ENCODE measurements around the gene SLAIN1.

Gene SLAIN1

DNA sequence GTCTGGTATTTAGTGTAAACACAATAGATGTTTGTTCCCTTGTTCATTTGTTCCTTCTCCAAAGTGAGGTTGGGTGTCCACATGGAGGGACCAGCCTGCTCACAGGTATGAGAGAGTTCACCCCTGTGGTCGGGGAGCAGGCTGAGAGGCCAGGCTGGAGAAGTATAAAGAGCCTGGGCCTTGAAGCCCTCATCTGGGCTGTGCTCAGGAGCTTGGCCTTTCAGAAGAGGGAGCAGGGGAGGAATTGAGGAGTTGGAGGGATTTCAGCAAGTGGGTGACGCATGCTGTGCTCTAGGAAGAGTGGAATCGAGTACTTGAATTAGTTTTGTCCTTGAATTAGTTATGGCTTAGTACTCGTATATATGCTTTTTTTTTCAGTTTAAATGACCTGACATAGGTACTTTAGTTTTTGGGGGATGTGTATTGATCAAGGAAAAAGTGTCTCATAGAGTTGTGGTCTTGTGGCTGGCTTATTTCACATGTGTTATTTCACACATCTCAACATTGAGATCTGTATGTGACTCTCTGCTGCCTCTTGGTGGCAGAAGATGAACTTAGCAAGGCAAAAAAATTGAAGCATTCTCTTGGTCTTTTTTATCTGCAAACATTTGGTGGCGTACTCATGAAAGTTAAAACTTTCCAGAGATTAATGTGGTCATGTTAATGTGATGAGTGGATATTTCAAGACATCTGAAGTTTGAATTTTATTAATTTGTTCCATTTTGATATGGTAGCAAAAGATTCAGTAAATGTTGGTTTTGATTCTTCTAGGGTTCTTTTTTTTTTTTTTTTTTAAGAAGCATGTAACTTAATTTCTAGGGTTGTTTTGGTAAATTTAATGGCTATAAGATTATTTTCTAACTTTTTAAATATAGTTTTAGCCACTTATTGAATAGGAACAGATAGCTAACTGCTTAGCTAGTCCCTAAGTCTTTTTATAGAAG lies 54.3 kb downstream of the SLAIN1 start:
- peak in 3 of 5 donors; percentile 16 to 69 (median 22) for DNase-seq

GRCh38 chr13:77752512-77753069 lies 55.1 kb downstream of the SLAIN1 start:
- DNase-seq: no peak

DNA sequence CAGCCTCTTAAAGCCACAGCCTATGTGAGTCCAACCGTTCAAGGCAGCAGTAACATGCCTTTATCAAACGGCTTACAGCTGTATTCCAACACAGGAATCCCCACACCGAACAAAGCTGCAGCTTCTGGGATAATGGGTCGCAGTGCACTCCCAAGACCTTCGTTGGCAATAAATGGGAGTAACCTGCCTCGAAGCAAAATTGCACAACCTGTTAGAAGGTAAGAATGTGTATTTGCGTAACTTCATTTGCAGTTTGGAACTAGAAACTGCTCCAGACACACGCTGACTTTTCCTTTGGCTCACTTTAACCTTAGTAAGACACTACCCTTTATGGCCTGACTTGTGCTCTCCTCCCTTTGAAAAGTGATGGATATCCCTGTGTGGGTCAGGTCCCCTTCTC lies 63.4 kb downstream of the SLAIN1 start:
- DNase-seq: no peak

GRCh38 chr13:77767413-77767812 lies 69.9 kb downstream of the SLAIN1 start:
- DNase-seq: no peak

DNA sequence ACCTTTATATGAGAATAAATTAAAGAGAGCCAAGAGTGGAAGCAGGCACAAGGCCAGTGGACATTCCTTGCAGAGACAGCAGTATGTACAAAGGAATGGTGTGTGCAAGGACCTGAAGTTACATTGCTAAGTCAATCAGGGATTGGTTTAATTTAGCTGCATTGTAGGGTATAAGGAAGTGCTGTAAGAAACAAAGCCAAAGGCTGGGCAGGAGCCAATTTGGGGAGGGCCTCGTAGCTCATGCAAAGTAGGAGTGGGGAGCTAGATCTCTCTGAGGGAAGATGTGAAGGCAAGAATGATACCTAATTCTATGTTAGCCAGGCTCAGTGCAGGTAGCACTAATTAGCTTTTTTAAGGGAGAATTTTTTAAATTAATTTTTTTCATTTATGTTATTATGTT lies 76.7 kb downstream of the SLAIN1 start:
- DNase-seq: no peak

GRCh38 chr13:77776704-77777103 lies 79.2 kb downstream of the SLAIN1 start:
- no peak for DNase-seq

DNA sequence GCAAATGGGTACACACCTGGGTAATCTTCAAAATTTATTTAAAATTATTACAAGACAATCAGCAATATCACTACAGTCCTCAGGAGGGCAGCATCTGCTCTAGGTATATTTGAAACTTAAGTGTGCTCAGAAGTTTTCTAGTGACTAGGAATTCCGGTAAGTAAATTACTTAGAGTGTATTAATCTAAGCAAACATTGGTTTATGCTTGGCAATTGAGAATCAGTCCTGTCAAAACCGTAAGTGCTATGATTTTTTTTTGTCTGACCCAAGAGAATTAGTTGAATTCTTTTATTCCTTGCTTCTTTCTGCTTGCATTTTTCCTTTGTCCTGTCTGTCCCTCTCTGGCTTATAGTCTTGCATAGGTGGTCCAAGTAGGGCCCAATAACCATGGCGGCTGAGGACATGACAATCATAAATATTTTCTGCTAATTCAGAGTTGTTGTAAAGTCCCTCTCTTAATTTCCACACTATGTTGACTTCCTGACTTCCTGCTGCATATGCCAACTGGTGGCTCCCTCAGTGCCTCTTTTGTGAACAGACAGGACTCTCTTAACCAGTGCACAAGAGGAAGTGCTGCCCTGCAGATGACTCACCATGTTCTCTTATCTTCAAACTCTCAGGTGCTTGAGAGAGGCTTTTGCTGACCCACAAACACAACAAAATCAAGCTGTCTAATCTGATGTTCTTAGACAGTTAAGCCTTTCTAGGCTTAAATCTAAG lies 82.2 kb downstream of the SLAIN1 start:
- peak in 1 of 5 donors; percentile 52 for DNase-seq

DNA sequence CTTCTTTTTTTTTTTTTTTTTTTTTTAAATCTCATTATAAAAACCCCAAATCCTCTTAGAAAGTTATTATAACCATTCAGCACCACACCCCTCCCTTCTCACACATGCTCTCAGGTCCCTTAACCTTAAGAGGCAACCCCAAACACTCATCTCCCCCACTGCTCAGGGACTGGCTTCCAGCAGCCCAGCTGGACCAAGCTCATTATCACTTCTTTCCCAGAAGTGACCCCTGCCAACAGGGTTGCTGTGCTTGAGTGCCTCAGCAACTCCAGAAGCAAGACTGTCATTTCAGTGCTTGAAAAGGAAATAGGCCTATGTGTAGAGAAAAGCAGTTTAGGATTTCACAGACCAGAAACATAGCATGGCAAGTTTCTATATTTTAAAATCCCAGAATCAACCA lies 84.3 kb downstream of the SLAIN1 start:
- no peak for DNase-seq

GRCh38 chr13:77784515-77784914 lies 87.0 kb downstream of the SLAIN1 start:
- no peak for DNase-seq

- no peak for DNase-seq
Observed at GRCh38 chr13:77786695-77787287, 89.3 kb downstream of the SLAIN1 start.

GRCh38 chr13:77789376-77789775 lies 91.9 kb downstream of the SLAIN1 start:
- DNase-seq: no peak

- no peak for DNase-seq
Observed at GRCh38 chr13:77800219-77800618, 102.7 kb downstream of the SLAIN1 start.

DNA sequence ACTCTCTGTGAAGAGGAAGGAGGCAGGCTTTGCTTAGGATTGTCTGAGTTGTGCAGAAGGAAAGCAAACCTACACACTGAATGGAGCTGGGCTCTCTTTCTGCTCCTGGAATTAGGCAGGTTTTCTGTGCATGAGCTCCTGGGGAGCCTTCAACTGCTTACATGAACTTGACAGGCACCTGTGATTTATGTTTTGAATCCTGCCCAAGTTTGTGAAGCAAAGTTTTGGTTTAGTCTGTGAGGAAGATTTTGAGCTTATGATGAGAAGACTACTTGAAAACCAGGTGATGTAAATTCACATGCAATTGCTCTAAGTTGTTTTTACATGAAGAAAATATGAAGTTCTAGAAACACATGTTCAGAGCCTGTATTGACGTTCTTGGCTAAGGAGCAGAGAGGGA lies 109.0 kb downstream of the SLAIN1 start:
- no peak for DNase-seq

DNA sequence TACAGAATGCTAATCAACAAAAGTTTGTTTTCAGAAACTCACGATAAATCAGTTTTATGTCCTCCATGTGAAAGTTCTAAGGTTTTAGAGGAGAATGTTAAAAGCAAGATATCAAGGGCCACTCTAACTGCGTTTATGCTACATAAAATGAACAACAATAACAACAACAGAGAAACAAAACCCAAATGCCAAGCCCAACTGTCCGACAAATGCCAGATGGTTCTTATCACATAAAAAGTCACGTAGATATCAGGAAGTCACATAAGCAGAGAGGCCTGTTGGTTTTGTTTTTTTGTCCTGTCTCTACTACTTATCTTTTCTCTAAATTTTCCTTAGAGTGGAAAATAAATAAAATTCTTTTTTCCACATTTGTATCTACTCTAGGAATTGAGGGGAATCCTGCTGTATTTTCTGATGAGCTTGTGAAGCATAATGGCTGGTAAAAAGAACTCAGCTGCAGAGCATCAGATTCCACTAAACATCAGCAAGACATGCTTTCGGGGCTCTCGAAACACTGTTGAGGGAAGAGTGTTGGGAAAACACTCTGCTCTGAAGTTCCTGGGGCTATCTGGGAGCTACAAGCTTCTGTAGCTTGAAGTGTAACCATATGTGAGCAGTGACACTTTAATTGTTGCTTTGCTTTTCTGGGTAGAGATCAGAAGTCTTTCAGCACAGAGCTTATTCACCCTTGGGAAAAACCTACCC lies 110.1 kb downstream of the SLAIN1 start:
- DNase-seq: no peak

DNA sequence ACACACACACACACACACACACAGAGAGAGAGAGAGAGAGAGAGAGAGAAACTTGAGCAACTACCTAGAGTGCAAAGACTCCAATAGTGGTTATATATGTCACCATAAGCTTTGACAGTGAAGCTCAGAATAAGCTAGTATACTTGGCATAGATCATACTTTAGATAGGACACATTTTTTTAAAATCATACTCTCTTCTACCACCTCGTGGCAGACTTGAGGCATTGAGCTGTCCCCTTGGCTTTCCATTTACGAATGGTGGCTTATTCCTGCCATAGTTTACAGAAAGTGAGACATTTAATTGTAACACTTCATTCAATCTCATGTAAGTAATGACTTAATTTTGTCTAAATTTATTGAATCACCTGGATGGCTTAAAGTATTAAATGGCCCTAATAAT lies 112.9 kb downstream of the SLAIN1 start:
- peak in 1 of 5 donors; percentile 28 for DNase-seq

- no peak for DNase-seq
Observed at GRCh38 chr13:77810878-77811277, 113.4 kb downstream of the SLAIN1 start.

DNA sequence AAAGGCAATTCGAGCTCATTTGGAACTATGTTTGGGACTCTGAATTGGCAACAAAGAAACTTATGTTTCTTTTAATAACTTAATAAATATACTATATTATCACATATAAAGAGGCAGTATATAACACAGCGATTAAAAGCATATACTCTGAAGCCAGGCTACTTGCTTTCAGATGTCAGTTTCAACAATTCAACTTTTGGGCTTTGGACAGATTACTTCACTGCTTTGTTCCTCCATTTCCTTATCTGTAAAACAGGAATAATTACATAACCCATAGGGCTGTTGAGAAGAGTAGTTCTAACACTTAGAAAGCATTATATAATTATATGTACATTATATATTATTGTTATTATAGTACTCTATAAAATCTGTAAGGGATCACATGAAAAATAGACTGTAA lies 113.9 kb downstream of the SLAIN1 start:
- DNase-seq: no peak

DNA sequence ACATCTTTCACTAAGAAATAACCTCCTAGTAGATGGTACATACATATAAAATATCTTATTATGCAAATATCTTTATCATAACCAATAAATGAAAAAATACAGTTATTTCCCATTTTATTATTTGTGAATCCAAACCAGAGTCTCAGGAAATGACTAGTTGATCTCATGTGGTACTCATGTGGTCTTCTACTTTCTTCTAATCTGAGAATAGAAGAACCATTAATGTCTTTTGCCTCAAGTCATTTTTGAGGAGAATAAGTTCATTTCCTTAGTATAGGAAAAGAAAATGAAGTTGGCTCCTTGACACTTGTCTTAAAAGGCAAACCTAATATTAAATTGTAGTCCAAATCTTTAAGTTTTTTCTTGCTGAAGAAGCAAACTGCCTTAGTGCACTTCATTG lies 114.5 kb downstream of the SLAIN1 start:
- no peak for DNase-seq
